Measurements from ENCODE around the gene WASF2. TPM values are rescaled to one million over a fixed set of nuclear protein-coding genes. Genes with fewer than 3 reads are reported as not detected.

Gene WASF2
- total RNA-seq, 6 experiments from 2014 or later = 18.4 to 38.1 (median 26.5) TPM

- ATAC-seq (peak; percentile 63 to 70 (median 68)), DNase-seq (peak in 1 of 3 donors; percentile 74)
- intact Hi-C loops (cut with DNase I) = loop anchor here (5.0 to 10.0 kb wide), 2 partner anchors 192 to 200 kb away; partner anchors contain the start of gene AHDC1 (in 1 of the 2)
- Histone ChIP-seq H3K36me3 (peaks cover 0 to 9% (median 3%) of the 10 kb centered on the region in 4 donors), H3K4me3 (no peak overlapping the region), H3K27me3 (no peaks in the 10 kb centered on the region), H3K9me3 (no peaks in the 10 kb centered on the region), H3K4me1 (peaks cover 0 to 9% (median 0%) of the 10 kb centered on the region in 4 donors), H3K27ac (peak overlapping the region in 2 of 3 donors; percentile 18 to 43)
- TF ChIP-seq POLR2A (IDR thresholded peaks at IDR 0.05) (no peak), CTCF (IDR thresholded peaks at IDR 0.05) (peak; percentile 43 to 63 (median 56))
- 47% methylated on average over 3 of the region's 8 CpGs for WGBS (ENCODE audit: insufficient coverage, low coverage, low lambda C conversion rate, missing lambda C conversion rate)
These were observed 87.6 kb downstream of the WASF2 start for GRCh38 chr1:27402349-27402754.

- no peaks in the 10 kb centered on the region for H3K36me3 ChIP-seq
- ATAC-seq = no peak
- H3K27me3 ChIP-seq = no peaks in the 10 kb centered on the region
- no peak overlapping the region for H3K4me3 ChIP-seq
- no peak overlapping the region for H3K27ac ChIP-seq
- TF ChIP-seq CTCF (IDR thresholded peaks at IDR 0.05) (no peak), POLR2A (IDR thresholded peaks at IDR 0.05) (no peak)
- no peak for DNase-seq
- no peaks in the 10 kb centered on the region for H3K9me3 ChIP-seq
- WGBS (ENCODE audit: insufficient coverage, low coverage, low lambda C conversion rate, missing lambda C conversion rate) = 93% methylated on average over 5 of the region's 5 CpGs
- peaks cover 0 to 9% (median 0%) of the 10 kb centered on the region in 4 donors for H3K4me1 ChIP-seq
- intact Hi-C loops (cut with DNase I) = loop anchor here (5.0 to 10.0 kb wide), 2 partner anchors 194 to 201 kb away; partner anchors contain the start of gene AHDC1 (in 1 of the 2)
These were observed 89.0 kb downstream of the WASF2 start for GRCh38 chr1:27400963-27401341.

GRCh38 chr1:27400082-27400962 is 89.6 kb downstream of the WASF2 start:
- WGBS (ENCODE audit: insufficient coverage, low coverage, low lambda C conversion rate, missing lambda C conversion rate) = 46% methylated on average over 6 of the region's 13 CpGs
- peaks cover 0 to 9% (median 0%) of the 10 kb centered on the region in 4 donors for H3K4me1 ChIP-seq
- H3K36me3 ChIP-seq = no peaks in the 10 kb centered on the region
- H3K27ac ChIP-seq = no peak overlapping the region
- DNase-seq (no peak), ATAC-seq (no peak)
- no peak overlapping the region for H3K4me3 ChIP-seq
- H3K9me3 ChIP-seq = no peaks in the 10 kb centered on the region
- no peaks in the 10 kb centered on the region for H3K27me3 ChIP-seq
- intact Hi-C loops (cut with DNase I) = loop anchor here (5.0 to 10.0 kb wide), 2 partner anchors 194 to 202 kb away; partner anchors contain the start of gene AHDC1 (in 1 of the 2)
- TF ChIP-seq POLR2A (IDR thresholded peaks at IDR 0.05) = no peak
- no peak for TF ChIP-seq CTCF (IDR thresholded peaks at IDR 0.05)

- H3K4me3 ChIP-seq = no peak overlapping the region
- ATAC-seq (no peak), DNase-seq (no peak)
- no peaks in the 10 kb centered on the region for H3K9me3 ChIP-seq
- H3K27me3 ChIP-seq = no peaks in the 10 kb centered on the region
- TF ChIP-seq POLR2A (IDR thresholded peaks at IDR 0.05) (no peak), CTCF (IDR thresholded peaks at IDR 0.05) (no peak)
- intact Hi-C loops (cut with DNase I) = loop anchor here (5.0 to 10.0 kb wide), 3 partner anchors 102 to 203 kb away; partner anchors contain the start of gene AHDC1 (in 1 of the 2)
- 34% methylated on average over 3 of the region's 19 CpGs for WGBS (ENCODE audit: insufficient coverage, low coverage, low lambda C conversion rate, missing lambda C conversion rate)
- peaks cover 0 to 9% (median 0%) of the 10 kb centered on the region in 4 donors for H3K4me1 ChIP-seq
- no peaks in the 10 kb centered on the region for H3K36me3 ChIP-seq
- no peak overlapping the region for H3K27ac ChIP-seq
These were observed 90.5 kb downstream of the WASF2 start for GRCh38 chr1:27399251-27400025.

All from right lobe of liver (tissue), 6 donors.